ENCODE measurements around the gene EID3.
"Not testable (repeated sequence)": the region's sequence is repeated elsewhere in the genome, so short reads cannot be mapped to it uniquely, and the experiment has no call there.

The EID3 gene

GRCh38 chr12:104313568-104314241 is 10.2 kb downstream of the EID3 start:
- no peak for DNase-seq

DNA sequence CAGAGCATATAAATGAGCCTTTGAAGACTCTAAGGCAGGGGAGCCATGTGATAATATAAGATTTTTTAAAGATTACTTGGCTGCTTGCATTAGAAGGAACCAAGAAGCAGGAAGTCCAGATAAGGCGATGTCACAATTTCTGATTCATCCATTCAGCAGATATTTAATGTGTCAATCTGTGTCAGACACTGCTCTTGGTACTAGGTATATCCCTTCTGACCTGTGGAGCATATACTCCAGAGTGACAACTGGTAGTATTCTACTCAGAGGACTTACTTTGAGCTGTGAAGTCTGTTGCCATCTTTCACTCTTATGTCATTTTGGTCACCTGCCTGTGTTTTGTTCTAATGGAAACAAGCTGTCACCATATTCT is 10.7 kb downstream of the EID3 start:
- no peak for DNase-seq

DNA sequence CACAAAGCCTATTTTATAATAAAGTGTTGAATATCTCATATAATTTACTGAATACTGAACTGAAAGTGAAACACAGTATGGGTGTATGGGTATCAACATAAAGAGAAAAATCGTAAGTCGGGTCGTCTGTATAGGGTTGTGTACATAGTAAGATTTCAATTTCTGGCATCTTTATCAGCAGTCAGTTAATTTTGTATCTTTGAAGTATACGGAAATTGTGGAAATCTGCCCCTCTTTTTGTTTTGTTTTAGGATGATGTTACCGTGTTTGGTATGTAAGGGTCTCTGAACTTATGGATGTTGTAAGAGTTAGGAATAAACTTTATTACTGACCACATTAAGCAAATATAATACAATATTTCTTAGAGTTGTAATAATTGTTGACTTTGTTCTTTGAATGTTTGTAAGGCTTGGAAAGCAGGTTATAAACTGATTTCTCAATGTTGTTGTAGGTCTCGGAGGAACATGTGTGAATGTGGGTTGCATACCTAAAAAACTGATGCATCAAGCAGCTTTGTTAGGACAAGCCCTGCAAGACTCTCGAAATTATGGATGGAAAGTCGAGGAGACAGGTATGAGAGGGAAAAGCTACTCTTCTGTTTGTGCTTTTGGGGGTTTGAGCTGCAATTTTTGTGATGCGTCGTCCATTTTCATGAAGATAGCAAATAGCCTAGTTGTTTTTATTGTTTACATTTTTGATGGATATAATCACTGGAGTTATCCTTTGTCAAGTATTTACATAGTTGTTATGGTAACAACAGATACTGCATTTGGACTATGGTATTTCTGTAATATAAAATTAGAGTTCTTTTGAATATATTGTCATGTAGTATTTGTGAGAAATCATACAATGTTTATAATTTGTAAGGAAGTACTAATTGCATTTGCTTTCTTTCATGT is 12.0 kb downstream of the EID3 start:
- DNase-seq = no peak

- DNase-seq = no peak
Observed at GRCh38 chr12:104316936-104317335, 13.4 kb downstream of the EID3 start.

GRCh38 chr12:104317538-104318210 is 14.1 kb downstream of the EID3 start:
- DNase-seq = no peak

GRCh38 chr12:104319028-104319427 is 15.5 kb downstream of the EID3 start:
- DNase-seq = no peak

- DNase-seq = no peak
Observed at GRCh38 chr12:104319918-104320626, 16.5 kb downstream of the EID3 start.

DNA sequence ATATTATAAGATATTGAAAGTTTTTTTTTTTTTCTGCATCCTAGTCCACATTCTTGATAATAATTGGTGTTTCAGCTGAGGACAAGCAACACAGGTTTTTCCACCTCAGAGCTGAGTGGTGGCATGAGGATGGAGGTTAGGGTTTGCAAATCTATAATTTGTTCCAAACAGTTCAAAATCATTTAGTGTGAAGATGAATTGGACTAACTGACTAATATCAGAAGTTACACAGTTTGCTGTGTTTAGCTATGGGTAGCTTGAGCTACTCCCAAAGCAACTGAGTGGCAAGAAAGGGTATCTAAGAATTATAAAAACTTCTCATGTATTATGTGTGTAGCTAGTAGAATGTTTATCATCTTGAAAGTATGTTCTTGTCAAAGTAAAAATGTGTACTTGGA is 17.1 kb downstream of the EID3 start:
- DNase-seq = no peak

DNA sequence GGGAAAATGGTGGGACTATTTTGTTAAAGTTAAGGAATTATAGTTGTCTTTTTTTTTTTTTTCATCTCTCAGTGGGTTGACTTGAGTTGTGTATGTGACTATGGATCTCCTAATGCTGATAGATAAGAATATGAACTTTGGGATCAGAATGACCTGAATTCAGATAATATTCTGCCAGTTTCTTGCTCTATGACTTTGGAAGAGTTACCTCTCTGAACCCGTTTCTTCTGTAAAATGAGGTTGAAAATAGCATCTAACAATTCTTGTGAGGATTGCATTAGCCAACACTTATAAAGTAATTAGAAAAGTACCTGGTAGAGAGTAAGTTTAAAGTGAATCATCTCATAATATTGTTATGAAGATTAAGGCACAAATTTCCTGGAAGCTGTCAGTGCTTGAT is 18.4 kb downstream of the EID3 start:
- DNase-seq = no peak

DNA sequence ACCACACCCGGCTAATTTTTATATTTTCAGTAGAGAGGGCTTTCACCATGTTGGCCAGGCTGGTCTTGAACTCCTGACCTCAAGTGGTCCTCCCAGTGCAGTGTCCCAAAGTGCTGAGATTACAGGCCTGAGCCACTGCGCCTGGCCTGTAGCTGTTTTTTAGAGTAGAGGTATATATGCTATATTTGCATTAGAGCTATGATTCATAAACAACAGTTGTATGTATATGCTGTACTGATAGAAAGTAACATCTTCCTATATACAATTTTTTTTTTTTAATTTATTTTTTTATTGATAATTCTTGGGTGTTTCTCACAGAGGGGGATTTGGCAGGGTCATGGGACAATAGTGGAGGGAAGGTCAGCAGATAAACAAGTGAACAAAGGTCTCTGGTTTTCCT is 19.0 kb downstream of the EID3 start:
- DNase-seq = not testable (repeated sequence)

DNA sequence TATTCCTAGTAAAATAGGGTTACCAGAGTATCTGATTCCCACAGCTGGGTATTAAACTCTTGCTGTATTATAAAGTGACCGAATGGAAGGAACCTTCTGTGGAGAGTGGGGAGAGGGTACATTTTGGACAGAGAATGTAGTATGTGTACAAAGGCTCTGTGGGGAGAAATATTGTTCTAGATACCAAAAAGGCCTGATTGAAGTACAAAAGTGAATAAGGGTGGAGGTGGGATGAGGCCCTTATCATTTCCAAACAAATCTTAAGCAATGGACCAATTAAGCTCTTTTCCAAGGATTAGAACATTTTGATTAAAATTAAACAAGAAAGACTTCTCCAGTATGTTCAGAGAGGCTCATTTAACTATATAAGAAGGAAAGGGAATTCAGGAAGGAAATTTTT is 20.4 kb downstream of the EID3 start:
- DNase-seq = no peak

DNA sequence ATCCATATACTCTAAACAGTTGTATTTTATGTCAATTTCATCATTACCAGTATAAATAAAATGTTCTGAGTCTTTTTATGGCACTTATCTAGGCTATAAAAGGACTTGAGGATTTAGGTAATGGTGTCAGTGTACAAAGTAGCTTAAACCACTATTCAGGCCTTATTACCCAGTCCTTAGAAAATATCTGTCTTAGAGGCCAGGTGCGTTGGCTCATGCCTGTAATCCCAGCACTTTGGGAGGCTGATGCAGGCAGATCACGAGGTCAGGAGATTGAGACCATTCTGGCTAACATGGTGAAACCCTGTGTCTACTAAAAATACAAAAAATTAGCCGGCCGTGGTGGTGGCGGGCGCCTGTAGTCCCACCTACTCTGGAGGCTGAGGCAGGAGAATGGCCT is 24.7 kb downstream of the EID3 start:
- not testable (repeated sequence) for DNase-seq

DNA sequence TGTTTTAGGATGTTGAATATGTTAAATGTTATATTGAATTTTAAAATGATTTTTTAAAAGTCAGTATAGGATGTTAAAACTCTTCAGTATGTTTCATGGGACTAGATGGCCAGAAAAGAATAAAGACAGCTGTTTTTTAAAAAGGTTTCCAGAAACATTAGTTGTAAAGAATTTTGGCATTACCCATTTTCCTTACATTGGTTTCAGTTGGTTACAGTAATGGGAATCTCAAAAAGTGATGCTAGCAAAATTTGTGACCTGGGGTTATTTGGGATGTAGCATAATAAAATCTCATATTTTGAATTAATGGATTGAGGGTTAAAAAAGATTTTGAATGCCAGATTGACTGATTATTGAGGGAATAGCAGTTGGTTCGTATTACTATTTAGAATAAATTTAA is 25.3 kb downstream of the EID3 start:
- no peak for DNase-seq

- DNase-seq = no peak
Observed at GRCh38 chr12:104329707-104330532, 26.4 kb downstream of the EID3 start.

- no peak for DNase-seq
Observed at GRCh38 chr12:104331376-104331775, 27.8 kb downstream of the EID3 start.

- not testable (repeated sequence) for DNase-seq
Observed at GRCh38 chr12:104332273-104332672, 28.7 kb downstream of the EID3 start.

DNA sequence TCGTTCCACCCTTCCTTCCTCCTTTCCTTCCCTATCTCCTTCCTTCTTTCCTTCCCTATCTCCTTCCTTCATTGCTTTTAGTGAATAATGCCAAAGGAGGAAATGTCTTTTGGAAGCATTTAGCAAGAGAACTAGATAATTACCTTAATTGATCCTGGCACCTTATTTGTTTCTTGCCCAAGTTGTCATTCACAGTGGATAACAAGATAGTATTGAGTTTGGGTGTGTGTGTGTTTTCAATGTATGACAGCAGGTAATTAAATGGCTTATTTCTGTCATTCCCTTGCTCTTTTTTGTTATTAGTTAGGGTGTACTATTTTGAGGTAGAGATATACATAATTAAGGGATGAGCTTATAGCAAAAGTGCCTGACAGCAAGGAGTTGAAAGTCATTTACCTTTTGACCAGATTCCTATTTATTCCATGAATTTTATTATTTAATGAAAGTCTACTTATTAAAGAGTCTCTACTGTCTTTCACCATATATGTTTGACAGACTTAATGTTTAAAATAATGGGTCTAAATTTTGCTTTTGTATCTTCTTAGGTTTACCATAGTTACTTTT is 30.2 kb downstream of the EID3 start:
- no peak for DNase-seq

DNA sequence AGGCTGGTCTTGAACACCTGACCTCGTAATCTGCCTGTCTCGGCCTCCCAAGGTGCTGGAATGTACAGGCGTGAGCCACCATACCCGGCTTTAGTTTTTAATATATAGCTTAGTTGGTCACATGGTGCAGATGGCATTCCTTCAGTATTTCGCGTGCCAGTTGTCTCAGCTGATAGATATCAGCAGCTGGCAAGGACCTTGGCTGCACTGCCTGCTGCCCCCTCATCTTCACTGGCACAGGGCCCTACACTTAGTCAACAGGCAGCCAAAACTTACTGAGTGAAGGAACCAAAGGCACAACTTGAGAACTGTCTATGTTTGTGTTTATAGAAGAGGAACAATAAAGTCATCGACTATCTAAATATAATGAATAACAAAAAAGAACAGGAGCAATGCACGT is 31.0 kb downstream of the EID3 start:
- no peak for DNase-seq

GRCh38 chr12:104336115-104336514 is 32.6 kb downstream of the EID3 start:
- DNase-seq = no peak

DNA sequence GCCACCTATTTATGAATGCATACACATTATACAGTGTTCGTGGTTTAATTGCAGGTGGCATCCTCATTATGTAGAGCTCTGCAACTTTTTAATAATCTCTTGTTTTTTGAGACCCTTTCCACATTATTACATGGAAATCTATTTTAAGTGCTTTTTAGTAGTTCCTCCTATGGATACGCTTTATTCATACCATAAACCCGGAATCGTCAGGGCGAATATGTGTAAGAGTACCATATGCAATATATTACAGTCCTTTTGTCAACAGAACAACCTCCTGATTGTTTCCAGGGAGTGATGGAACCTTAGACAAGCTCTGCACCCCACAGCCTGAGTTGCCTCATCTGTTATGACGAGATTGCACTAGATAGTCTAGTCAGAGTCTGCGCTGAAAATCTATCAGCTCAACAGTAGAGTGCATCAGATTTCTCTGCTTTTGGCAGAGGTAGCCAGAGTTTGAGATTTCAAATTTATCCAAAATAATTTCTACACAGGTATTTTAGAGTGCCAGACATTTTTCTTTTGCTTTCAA is 33.6 kb downstream of the EID3 start:
- DNase-seq = no peak

DNA sequence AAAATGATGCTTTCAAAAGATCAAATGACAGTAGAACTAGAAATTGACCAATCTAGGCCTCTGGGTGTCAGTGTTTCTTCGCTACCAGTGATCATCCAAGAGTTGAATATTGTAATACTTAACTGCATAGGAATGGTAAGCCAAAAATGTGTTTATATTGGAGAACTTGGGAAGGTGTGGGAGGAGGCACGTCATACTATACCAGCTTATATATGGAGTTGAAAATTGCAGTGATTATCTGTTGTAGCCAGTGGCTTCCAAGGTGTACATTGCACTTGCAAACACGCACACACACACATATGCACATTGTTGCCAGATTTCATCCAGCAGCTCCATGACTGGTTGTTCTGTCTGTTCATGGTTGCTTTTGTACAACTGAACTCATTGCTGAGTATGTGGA is 36.1 kb downstream of the EID3 start:
- DNase-seq = no peak

DNA sequence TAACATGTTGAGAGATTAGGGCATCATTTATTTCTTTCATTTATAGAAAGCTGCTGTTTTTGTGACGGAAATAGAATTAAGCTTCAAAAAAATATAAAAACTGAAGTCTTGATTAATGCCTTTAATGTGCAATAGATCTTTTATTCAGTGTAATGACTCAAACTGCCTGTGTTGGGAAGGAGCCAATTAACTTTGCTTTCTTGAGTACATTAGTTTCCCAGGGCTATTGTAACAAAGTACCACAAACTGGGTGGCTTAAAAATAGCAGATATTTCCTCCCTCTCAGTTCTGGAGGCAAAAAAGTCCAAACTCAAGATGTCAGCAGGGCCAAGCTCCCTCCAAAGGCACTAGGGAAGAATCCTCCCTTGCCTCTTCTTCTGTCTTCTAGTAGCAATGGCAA is 36.6 kb downstream of the EID3 start:
- DNase-seq = no peak
